GF-D8 (cell line): ENCODE data around the gene SULF2.

Source experiments
- DNase-seq: peaks from one replicate; lab custom pipeline; 2025; lab: John Stamatoyannopoulos, UW

The SULF2 gene

DNA sequence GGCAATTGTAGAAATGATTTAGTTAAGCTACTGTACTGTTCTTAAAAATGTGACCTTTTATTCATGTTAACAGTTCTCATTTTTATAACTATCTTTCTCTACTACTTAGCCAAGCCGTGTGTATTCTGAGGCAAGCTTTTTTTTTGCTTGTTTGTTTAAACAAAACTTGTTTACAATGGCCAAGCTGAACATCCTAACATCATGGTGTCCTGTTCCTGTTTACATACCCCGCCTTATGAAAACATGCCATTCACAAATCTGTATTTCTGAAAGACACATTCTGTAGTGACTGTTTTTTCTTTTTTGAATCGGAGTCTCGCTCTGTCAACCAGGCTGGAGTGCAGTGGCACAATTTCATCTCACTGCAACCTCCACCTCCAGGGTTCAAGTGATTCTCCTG is 142.7 kb downstream of the SULF2 start:
- DNase-seq: no peak

DNA sequence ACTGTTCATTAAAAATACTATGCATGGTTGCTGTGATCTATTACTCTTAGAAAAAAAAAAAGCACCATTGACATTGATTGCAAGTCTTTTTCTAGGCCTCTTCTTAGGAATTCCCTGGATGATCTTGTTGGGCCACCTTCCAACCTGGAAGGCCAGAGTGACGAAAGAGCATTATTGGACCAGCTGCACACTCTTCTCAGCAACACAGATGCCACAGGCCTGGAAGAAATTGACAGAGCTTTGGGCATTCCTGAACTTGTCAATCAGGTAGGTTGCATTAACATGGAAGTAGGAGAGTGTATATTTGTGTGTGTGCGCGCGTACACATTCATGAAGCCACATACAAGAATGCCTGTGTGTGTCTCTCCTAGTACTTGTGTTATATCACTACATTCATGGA is 143.2 kb downstream of the SULF2 start:
- DNase-seq: no peak

DNA sequence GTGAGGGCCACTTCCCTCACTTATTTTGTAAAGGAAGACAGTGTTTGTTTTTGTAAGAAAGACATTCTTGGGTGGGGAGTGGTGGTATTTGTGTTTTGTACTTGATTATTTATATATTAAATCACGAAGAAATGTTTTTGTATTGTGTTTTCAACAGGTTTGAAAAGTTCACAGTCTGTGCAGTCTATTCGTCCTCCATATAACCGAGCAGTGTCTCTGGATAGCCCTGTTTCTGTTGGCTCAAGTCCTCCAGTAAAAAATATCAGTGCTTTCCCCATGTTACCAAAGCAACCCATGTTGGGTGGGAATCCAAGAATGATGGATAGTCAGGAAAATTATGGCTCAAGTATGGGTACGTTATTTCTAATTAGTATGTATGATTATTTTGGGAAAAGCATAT is 146.4 kb downstream of the SULF2 start:
- no peak for DNase-seq

DNA sequence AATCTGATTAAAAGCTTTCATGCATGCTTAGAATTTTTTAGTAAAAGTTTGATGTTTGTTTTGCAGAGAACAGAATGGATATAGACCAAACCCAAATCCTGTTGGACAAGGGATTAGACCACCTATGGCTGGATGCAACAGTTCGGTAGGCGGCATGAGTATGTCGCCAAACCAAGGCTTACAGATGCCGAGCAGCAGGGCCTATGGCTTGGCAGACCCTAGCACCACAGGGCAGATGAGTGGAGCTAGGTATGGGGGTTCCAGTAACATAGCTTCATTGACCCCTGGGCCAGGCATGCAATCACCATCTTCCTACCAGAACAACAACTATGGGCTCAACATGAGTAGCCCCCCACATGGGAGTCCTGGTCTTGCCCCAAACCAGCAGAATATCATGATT is 150.0 kb downstream of the SULF2 start:
- no peak for DNase-seq

DNA sequence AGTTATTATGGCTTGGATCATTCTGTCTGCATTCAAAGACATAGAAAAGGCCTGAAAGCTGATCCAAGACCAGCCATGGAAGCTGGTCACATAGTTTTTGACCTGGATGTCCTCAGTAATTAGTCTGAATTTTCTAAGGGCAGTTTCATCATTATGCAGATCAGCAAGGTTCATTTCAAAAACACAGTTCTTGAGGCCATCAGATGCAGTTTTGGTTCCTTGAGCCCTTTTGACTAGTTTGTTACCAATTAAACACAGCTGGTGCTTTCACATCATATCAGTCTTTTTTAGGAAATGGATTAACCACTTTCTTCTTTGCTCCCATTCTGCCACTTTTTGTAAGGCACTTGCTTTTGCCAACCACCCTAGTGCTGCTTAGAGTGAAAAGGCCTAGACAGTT is 154.2 kb downstream of the SULF2 start:
- no peak for DNase-seq

DNA sequence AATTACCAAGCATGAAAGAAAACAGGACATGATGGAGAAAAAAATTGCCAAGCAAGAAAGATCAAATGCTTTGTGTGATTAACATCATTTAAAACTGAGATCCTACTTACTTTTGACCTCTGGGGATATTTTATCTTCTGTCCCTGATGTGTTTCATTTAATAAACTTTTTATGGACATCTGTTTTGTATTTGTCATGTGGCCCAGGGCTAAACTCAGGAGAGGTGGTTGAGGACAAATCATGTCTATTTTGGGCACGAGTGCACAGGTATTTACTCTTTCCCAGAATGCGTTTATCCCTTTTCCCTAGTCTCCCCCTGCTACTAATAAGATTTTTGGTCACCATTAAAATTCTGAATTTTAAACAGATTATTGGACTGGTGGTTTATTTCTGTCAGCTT is 155.4 kb downstream of the SULF2 start:
- DNase-seq: no peak

DNA sequence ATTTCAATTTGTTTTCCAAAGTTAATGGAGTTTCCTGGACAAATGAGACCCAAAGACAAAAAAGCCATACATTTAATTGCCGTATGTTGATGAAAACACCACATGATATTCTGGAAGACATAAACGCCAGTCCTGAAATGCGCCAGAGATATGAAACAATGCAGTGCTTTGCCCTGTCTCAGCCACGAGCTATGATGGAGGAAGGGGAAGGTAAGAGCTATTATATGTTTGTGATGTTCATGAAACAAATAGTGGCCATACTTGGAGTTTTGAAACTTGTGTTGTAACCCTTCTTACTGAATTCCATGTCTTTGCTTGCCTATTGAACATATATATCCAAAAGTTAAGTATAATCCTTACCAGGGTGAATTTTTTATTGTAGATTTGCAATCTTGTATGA is 157.7 kb downstream of the SULF2 start:
- DNase-seq: no peak

DNA sequence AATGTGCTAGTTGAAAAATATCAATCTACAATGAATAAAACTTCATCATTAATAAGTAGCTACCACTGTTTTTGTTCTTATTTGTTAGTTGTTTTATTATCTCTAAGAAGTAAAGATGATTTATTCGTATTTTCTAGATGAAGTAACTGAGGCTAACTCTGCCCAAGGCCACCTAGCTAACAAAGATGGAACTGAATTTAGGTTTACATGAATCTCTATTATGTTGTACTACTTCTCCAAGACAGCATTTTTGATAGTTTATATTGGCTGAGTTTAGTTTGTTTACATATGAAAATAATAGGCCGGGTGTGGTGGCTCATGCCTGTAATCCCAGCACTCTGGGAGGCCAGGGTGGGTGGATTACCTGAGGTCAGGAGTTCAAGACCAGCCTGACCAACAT is 162.1 kb downstream of the SULF2 start:
- DNase-seq: no peak

DNA sequence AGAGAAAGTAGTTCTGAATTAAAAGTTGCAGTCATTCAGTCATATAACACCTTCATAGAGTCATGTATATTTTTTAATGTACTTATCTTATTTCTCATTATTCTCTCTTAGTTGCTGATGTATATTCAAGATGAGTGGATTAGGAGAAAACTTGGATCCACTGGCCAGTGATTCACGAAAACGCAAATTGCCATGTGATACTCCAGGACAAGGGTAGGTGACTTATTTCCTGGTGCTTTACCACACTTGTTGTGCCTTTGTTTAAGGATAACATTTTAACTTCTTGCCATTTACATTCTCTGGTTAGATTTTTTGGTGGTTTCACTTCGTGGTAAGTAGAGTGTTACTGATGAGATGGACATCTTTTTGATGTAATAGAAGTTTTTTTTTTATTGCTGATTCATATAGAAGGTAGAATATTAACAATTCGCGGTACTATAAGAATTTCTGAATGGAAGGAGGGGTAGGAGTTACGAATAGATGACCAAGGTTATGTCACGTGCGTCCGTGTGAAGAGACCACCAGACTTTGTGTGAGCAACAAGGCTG is 163.1 kb downstream of the SULF2 start:
- DNase-seq: no peak

DNA sequence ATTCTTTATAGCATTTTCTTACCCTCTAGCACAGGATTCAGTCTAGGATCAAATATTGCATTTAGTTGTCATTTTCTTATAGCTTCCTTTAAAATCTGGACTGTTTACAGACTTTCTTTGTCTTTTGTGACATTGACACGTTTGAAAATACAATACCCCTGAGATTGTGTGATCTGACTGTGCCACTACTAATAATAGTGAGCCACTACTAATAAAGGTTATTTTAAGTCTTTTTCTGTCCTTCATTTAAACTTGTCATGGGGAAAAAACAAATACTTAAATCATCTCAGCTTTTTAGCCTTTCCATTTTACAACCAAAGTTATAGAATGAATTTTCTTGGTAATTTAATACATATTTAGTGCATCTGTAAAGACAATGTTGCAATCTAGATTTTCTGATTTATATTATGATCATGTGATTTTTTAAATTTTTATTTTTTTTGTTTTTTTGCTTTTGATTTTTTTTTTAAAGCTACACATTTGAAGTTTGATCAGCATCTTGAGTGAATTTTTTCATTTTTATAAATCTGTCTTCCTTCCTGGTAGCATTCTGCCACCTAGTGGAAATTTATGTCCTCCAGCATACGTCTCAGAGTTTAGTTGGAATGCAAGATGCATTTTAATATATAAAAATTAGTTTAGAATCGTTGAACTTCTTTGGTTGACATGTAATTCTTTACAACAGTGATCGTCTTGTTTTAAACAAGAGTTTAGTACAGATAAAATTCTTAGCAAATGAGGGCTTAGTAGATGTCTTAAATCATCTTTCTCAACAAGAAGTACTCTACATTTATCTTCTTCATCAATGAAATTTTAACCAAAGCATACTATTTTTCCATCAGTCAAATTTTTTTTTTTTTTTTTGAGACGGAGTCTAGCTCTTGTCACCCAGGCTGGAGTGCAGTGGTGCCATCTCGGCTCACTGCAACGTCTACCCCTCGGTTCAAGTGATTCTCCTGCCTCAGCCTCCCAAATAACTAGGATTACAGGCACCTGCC is 164.2 kb downstream of the SULF2 start:
- DNase-seq: peak; percentile 21

DNA sequence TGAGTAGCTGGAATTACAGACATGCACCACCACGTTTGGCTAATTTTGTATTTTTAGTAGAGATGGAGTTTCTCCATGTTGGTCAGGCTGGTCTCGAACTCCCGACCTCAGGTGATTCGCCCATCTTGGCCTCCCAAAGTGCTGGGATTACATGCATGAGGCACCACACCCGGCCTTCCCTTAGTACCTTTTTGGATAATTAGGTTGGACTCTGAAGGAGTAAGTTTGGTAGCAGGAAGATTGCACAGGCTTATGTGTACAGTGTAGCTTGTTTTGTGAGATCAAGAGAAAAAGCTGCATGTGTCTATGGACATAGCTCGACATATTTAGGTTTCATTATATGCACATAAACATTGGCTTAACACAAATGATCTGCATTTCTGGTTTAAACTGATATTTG is 166.8 kb downstream of the SULF2 start:
- DNase-seq: no peak

DNA sequence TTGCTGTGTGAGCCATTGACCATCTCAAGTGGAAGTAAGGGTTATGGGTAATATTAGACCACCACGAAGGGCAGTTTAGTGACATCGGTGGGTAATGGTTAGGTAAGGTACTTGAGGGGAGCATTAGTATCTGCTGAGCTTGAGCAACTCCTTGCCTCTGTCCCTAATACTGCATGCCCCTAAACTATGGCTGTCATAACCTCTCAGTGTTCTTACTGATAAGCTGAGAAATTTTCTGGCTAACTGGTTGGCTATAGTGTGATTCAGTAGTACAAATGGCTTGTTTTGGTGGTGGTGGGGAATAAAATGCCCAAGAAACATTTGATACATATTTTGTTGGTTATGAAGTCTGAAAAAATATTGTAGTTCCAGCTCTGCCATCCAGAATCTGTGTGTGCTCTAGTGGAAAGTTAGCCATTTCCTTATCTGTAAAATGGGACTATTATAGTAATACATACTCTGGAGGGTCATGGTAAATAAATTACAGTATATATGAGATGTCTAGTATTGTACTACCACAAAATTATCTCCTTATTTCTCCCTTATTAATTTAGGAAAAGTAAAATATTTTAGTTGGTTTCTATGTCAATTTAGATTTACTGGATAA is 170.5 kb downstream of the SULF2 start:
- no peak for DNase-seq

DNA sequence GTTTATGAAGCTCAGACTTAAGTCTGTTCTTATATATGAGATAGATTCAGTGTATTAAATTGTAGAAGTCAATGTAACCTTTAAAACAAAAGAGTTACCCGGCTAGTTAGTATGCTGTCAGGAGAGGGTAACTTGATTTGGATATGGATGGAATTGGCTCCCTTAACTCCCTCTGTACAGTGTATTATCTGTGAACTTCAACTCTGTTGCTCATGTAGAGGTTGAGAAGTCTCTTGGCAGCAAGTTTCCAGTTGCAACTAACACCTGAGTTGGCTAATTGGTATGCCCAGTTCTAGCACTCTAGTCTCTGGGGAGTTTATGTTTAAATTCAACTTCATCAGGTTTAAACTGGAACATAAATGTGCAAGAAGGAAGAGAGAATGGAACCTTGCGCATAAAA is 172.6 kb downstream of the SULF2 start:
- DNase-seq: no peak

DNA sequence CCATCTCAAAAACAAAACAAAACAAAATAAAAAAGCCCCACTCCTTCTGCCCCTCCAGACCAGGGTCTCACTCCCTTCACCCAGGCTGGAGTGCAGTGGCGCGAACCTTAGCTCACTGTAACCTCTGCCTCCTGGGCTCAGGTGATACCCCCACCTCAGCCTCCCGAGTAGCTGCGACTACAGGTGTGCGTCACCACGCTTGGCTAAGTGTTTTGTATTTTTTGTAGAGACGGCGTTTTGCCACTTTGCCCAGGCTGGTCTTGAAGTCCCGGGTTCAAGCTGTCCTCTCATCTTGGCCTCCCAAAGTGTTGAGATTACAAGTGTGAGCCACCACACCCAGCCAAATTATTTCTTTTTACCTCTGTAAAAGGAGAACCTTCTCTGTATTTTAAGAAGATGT is 173.5 kb downstream of the SULF2 start:
- DNase-seq: no peak

DNA sequence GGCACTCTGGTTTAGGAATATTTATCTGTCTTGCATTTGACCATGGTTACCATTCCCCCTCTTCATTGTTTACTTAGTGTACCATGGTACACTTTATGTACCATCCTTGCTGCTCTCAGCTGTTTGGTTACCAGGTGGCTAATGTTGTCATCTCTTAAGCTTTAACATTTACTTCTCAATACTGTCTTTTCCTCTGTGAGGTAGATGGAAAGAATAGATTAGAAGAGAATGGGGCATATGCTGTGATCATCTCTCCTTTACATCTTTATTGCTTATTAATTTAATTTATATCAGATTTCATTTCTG is 174.4 kb downstream of the SULF2 start:
- no peak for DNase-seq

DNA sequence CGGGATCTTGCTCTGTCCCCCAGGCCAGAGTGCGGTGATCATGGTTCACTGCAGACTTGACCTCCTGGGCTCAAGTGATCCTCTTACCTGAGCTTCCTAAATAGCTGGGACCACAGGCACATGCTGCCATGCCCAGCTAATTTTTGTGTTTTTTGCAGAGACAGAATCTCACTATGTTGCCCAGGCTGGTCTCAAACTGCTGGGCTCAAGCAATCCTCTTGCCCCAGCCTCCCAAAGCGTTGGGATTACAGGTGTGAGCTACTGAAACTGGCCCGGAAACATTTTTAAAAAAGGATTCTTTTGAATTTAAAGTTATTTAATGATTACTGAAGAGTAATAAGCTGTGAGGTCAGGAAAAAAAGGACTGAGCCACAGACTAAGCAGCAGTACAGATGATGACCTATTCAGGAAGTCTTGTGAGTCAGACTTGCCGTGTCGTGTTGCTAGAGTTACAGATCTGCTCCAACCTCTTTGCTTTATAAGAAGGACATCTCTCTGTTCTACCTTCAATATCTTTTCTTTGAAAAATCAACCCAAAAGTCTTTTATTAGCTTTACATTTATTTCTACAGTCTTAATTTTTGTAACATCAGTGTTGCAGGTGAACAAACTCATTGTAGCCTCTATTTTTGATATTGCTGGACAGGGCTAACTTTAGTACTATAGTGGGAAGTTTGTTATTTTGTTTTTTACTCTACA is 174.9 kb downstream of the SULF2 start:
- DNase-seq: peak; percentile 38

DNA sequence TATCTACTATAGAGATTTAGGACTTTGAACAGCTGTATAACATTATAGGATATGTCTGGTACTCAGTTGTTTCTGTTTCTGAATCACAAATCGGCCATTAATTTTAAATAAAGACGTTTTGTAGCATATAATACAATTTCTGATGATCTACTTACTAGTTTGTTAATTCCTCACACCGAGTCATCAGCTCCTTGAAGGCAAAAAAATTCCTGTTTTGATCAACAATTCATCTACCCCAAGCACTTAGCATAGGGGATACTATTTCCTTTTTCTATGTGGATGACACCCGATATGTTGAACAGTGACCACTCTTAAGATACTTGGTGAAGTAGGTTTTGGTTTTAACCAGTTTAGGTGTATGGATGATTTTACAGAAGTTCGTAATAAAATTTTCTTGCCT is 176.3 kb downstream of the SULF2 start:
- DNase-seq: no peak
